H1 (cell line): ENCODE measurements around the gene COL19A1. TPM values are rescaled to one million over a fixed set of nuclear protein-coding genes. Genes with fewer than 3 reads are reported as not detected.

Experiments used
- CTCF ChIA-PET: fragments of 300-600 bp; sonication (Branson Sonifier 250); formaldehyde crosslinking; loops from one replicate; lab custom pipeline; 2021; ENCODE audit not compliant: partially characterized antibody; lab: Charles Lee
- POLR2A ChIA-PET: fragments of 300-600 bp; sonication (Branson Sonifier 250); formaldehyde crosslinking; loops from one replicate; lab custom pipeline; 2021; ENCODE audit warnings: inconsistent platforms; ENCODE audit not compliant: partially characterized antibody; lab: Charles Lee
- DNase-seq, 2 experiments: peaks; one replicate each; pipeline versions ENCODE4 v3.0.0 to v3.0.0-alpha.2; 2010 to 2022; ENCODE audit warnings: low spot score in 2 of 2, low read depth in 1 of 2, mixed read lengths in 1 of 2
- FAIRE-seq: peaks from 2 replicates; lab custom pipeline; 2011; peaks lifted over from hg19 to GRCh38; lab: Jason Lieb, UNC
- H2AFZ ChIP-seq: 2 replicates; pipeline ENCODE4 v1.8.1; 2012; ENCODE audit warnings: low read length, inconsistent platforms
- H2AK5ac ChIP-seq: 2 replicates; pipeline ENCODE4 v1.6.1; 2013; ENCODE audit warnings: low read depth, low read length
- H2BK120ac ChIP-seq: replicated peaks from 2 replicates; pipeline ENCODE3; 2013; ENCODE audit warnings: low read depth, low read length, inconsistent platforms
- H2BK12ac ChIP-seq: 2 replicates; pipeline ENCODE4 v1.6.1; 2013; ENCODE audit warnings: low read depth, low read length
- H2BK15ac ChIP-seq: 2 replicates; pipeline ENCODE4 v1.6.1; 2013; ENCODE audit warnings: low read length
- H2BK20ac ChIP-seq: 2 replicates; pipeline ENCODE4 v1.6.1; 2013; ENCODE audit warnings: low read length
- H2BK5ac ChIP-seq: 2 replicates; pipeline ENCODE4 v1.6.1; 2013; ENCODE audit warnings: low read depth, low read length
- H3K14ac ChIP-seq: 2 replicates; pipeline ENCODE4 v1.6.1; 2013; ENCODE audit warnings: inconsistent platforms; ENCODE audit not compliant: insufficient read length
- H3K18ac ChIP-seq: 2 replicates; pipeline ENCODE4 v1.6.1; 2013; ENCODE audit warnings: low read length; ENCODE audit errors: extremely low read depth
- H3K23ac ChIP-seq: 2 replicates; pipeline ENCODE4 v1.6.1; 2013; ENCODE audit warnings: inconsistent platforms; ENCODE audit not compliant: insufficient read length
- H3K23me2 ChIP-seq: 2 replicates; pipeline ENCODE4 v1.6.1; 2013; ENCODE audit warnings: low read depth, low read length
- H3K27ac ChIP-seq: 2 replicates; pipeline ENCODE4 v1.6.1; 2011; ENCODE audit warnings: low read depth, low read length, inconsistent platforms
- H3K27me3 ChIP-seq, 4 experiments: replicated peaks in 1 of 4; 1 replicate in 1 of 4; 2 replicates in 3 of 4; pipeline versions ENCODE4 v1.6.1 to v1.8.1; 2011 to 2013; ENCODE audit warnings: low read length in 3 of 4, mild to moderate bottlenecking in 3 of 4, inconsistent platforms in 2 of 4, mixed read lengths in 2 of 4, moderate library complexity in 1 of 4; ENCODE audit not compliant: control insufficient read depth in 3 of 4, insufficient read depth in 3 of 4; ENCODE audit errors: extremely low read depth in 1 of 4
- H3K36me3 ChIP-seq, 4 experiments: 2 replicates each; pipeline versions ENCODE4 v1.6.1 to v1.8.1; 2011 to 2013; ENCODE audit warnings: mild to moderate bottlenecking in 4 of 4, low read length in 3 of 4, moderate library complexity in 2 of 4, control low read depth in 1 of 4, inconsistent platforms in 1 of 4; ENCODE audit not compliant: insufficient read depth in 4 of 4, control insufficient read depth in 2 of 4
- H3K4ac ChIP-seq: replicated peaks from 2 replicates; pipeline ENCODE3; 2013; ENCODE audit warnings: low read length, low read depth, mixed read lengths, inconsistent platforms; ENCODE audit not compliant: insufficient read length
- H3K4me1 ChIP-seq, 4 experiments: replicated peaks in 1 of 4; 1 replicate in 1 of 4; 2 replicates in 3 of 4; pipeline versions ENCODE4 v1.6.1 to v1.8.1; 2011 to 2013; ENCODE audit warnings: low read length in 3 of 4, inconsistent platforms in 2 of 4, mixed read lengths in 1 of 4; ENCODE audit not compliant: insufficient read depth in 4 of 4, control insufficient read depth in 3 of 4
- H3K4me2 ChIP-seq, 2 experiments: 2 replicates each; pipeline versions ENCODE4 v1.6.1 to v1.8.1; 2011 to 2013; ENCODE audit warnings: low read depth in 2 of 2, low read length in 2 of 2, control low read depth in 1 of 2, inconsistent platforms in 1 of 2, mild to moderate bottlenecking in 1 of 2; ENCODE audit not compliant: insufficient read depth in 1 of 2
- H3K4me3 ChIP-seq, 4 experiments: fragments of 200-600, 300-600 bp in 1 of 4; sonication (generic), shearing (Covaris generic), sonication (Bioruptor Twin) in 1 of 4; 2 replicates each; pipeline versions ENCODE4 v1.5.1 to v1.8.1; 2011 to 2016; ENCODE audit warnings: low read length in 4 of 4, low read depth in 3 of 4, control low read depth in 2 of 4, inconsistent platforms in 2 of 4, mild to moderate bottlenecking in 2 of 4, mixed read lengths in 1 of 4, moderate library complexity in 1 of 4; ENCODE audit not compliant: insufficient read depth in 2 of 4; ENCODE audit errors: extremely low read depth in 1 of 4
- H3K56ac ChIP-seq: replicated peaks from 2 replicates; pipeline ENCODE3; 2013; ENCODE audit warnings: low read depth, mild to moderate bottlenecking, mixed read lengths, low read length, inconsistent platforms; ENCODE audit not compliant: insufficient read length
- H3K79me1 ChIP-seq: 2 replicates; pipeline ENCODE4 v1.6.1; 2013; ENCODE audit warnings: low read depth, low read length, control low read depth
- H3K79me2 ChIP-seq, 2 experiments: 2 replicates each; pipeline versions ENCODE4 v1.6.1 to v1.8.1; 2012 to 2013; ENCODE audit warnings: low read length in 2 of 2, mild to moderate bottlenecking in 2 of 2, inconsistent platforms in 1 of 2; ENCODE audit not compliant: insufficient read depth in 2 of 2, control insufficient read depth in 1 of 2
- H3K9ac ChIP-seq, 4 experiments: replicated peaks in 1 of 4; 1 replicate in 1 of 4; 2 replicates in 3 of 4; pipeline versions ENCODE4 v1.6.1 to v1.8.1; 2011 to 2013; ENCODE audit warnings: low read depth in 3 of 4, low read length in 3 of 4, control low read depth in 2 of 4, mild to moderate bottlenecking in 2 of 4, moderate library complexity in 2 of 4, inconsistent platforms in 1 of 4; ENCODE audit errors: extremely low read depth in 1 of 4
- H3K9me3 ChIP-seq, 2 experiments: 2 replicates each; pipeline versions ENCODE4 v1.6.1 to v1.8.1; 2012 to 2013; ENCODE audit warnings: mild to moderate bottlenecking in 2 of 2, moderate library complexity in 2 of 2, control low read depth in 1 of 2, inconsistent platforms in 1 of 2, low read depth in 1 of 2, low read length in 1 of 2, mixed read lengths in 1 of 2; ENCODE audit not compliant: insufficient read depth in 2 of 2
- H4K20me1 ChIP-seq, 2 experiments: replicated peaks in 1 of 2; 2 replicates each; pipeline versions ENCODE3 to v1.8.1; 2011 to 2013; ENCODE audit warnings: inconsistent platforms in 2 of 2, low read length in 2 of 2, mild to moderate bottlenecking in 1 of 2; ENCODE audit not compliant: insufficient read depth in 2 of 2, control insufficient read depth in 1 of 2
- H4K5ac ChIP-seq: 2 replicates; pipeline ENCODE4 v1.6.1; 2013; ENCODE audit warnings: low read length, low read depth, mixed read lengths, inconsistent platforms; ENCODE audit not compliant: insufficient read length
- H4K8ac ChIP-seq: 2 replicates; pipeline ENCODE4 v1.8.0; 2013; ENCODE audit warnings: mild to moderate bottlenecking, moderate library complexity, low read length, inconsistent platforms; ENCODE audit not compliant: insufficient read depth; ENCODE audit errors: extremely low read depth
- H4K91ac ChIP-seq: replicated peaks from 2 replicates; pipeline ENCODE3; 2013; ENCODE audit warnings: low read length, mixed read lengths, inconsistent platforms; ENCODE audit not compliant: insufficient read length
- CHD1 ChIP-seq: IDR thresholded peaks from 2 replicates; pipeline ENCODE4 v1.6.1; 2012; ENCODE audit warnings: low read depth, low read length, improper control_type of control experiment
- CREB1 ChIP-seq: IDR thresholded peaks from 2 replicates; pipeline ENCODE4 v1.6.1; 2012; ENCODE audit warnings: inconsistent platforms
- CTBP2 ChIP-seq: IDR thresholded peaks from 2 replicates; pipeline ENCODE4 v1.7.0; 2011; ENCODE audit warnings: borderline replicate concordance, mild to moderate bottlenecking, moderate library complexity, mixed read lengths, low read length; ENCODE audit not compliant: insufficient read depth, insufficient read length
- JUN ChIP-seq: IDR thresholded peaks from 2 replicates; pipeline ENCODE4 v1.6.1; 2011; ENCODE audit warnings: low read depth, mild to moderate bottlenecking, improper control_type of control experiment, low read length
- KDM4A ChIP-seq: IDR thresholded peaks from one replicate; pipeline ENCODE4 v1.7.1; 2012; ENCODE audit warnings: low read depth, mild to moderate bottlenecking, moderate library complexity, low read length, inconsistent platforms; ENCODE audit not compliant: severe bottlenecking
- POLR2AphosphoS5 ChIP-seq: IDR thresholded peaks from 2 replicates; pipeline ENCODE4 v1.6.1; 2011; ENCODE audit warnings: low read depth, low read length
- POU5F1 ChIP-seq: IDR thresholded peaks from 2 replicates; pipeline ENCODE4 v1.6.1; 2011; ENCODE audit warnings: low read depth, mild to moderate bottlenecking, low read length, moderate library complexity
- RBBP5 ChIP-seq: IDR thresholded peaks from 2 replicates; pipeline ENCODE4 v1.7.1; 2012; ENCODE audit warnings: low read depth, mild to moderate bottlenecking, inconsistent platforms, low read length, moderate library complexity, borderline replicate concordance
- RFX5 ChIP-seq: IDR thresholded peaks from 2 replicates; pipeline ENCODE4 v1.6.1; 2011; ENCODE audit warnings: low read depth, low read length, improper control_type of control experiment, borderline replicate concordance
- SP1 ChIP-seq: IDR thresholded peaks from 2 replicates; pipeline ENCODE4 v1.6.1; 2011; ENCODE audit warnings: low read depth, low read length
- SP2 ChIP-seq: IDR thresholded peaks from 2 replicates; pipeline ENCODE4 v1.6.1; 2012; ENCODE audit warnings: mild to moderate bottlenecking, low read length, inconsistent platforms
- YY1 ChIP-seq: IDR thresholded peaks from 2 replicates; pipeline ENCODE4 v1.6.1; 2011; ENCODE audit warnings: low read depth, mild to moderate bottlenecking, low read length
- ZNF274 ChIP-seq: IDR thresholded peaks from 2 replicates; pipeline ENCODE4 v1.7.0; 2012; ENCODE audit warnings: low read length, borderline replicate concordance; ENCODE audit errors: extremely low read depth
- WGBS, 2 experiments: shearing (Covaris generic) in 1 of 2; methylation state at CpG; one replicate each; pipeline versions ENCODE4 v1.1.6 to v1.1.7; 2013 to 2015; ENCODE audit warnings: low lambda C conversion rate in 2 of 2, mixed read lengths in 2 of 2, inconsistent platforms in 1 of 2, low coverage in 1 of 2, missing lambda C conversion rate in 1 of 2; ENCODE audit not compliant: insufficient replicate concordance in 2 of 2, insufficient coverage in 1 of 2, insufficient read length in 1 of 2; ENCODE audit errors: extremely low coverage in 1 of 2, missing lambda C conversion rate in 1 of 2; 5-methylcytosine and 5-hydroxymethylcytosine counted together
- polyA plus RNA-seq, 7 experiments: library from polyadenylated mRNA; depleted of rRNA in 3 of 7; stranded (reverse) in 5 of 7; unstranded in 2 of 7; fragments of >200 nt in 5 of 7; fragments of 200-250 nt in 2 of 7; gene quantifications; 1 replicate in 5 of 7; 2 replicates in 1 of 7; 4 replicates in 1 of 7; pipeline versions ENCODE4 v1.2.1 to v1.2.3, GENCODE V29; 2011 to 2013; ENCODE audit warnings: missing spikeins in 2 of 7, mixed read lengths in 2 of 7
- total RNA-seq: library from RNA; stranded (reverse); fragmentation: NEBNext Ultra II Directional; extraction: Animal tissue kit (Norgen Biotek cat#: 25700); gene quantifications from 2 replicates; pipeline ENCODE4 v1.2.1, GENCODE V29; 2021
- TF ChIP-seq, protein P1 (sequence below), 3 experiments: IDR thresholded peaks; 1 replicate in 2 of 3; 2 replicates in 1 of 3; pipeline versions ENCODE4 v1.5.1 to v1.6.1; 2011; ENCODE audit warnings: low read length in 3 of 3, mild to moderate bottlenecking in 3 of 3, inconsistent platforms in 2 of 3, low read depth in 1 of 3, moderate library complexity in 1 of 3; ENCODE audit not compliant: insufficient read depth in 1 of 3; ENCODE audit errors: control extremely low read depth in 1 of 3

COL19A1 gene
- total and polyA plus RNA-seq, 2 of the 8 experiments (the other 6 are each of a cell fraction or from before 2014, with no cell fraction given) = not detected

DNA sequence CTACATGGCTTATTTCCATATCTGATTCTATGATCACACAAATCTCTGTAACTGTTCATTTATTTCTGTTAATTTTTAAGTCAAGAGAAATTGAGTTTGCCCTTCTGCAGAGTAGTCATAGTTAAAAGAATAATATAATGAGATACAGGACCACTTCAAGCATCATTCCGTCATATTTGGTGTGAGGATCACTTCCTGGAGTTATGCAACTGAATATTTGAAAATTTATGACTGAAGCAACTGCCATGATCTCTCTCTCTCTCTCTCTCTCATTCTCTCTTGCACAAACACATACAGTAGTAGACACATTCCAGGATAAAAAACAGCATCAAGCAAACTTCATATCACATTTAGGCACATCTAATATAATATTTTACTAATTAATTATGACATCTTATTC is 320.1 kb downstream of the COL19A1 start:
- H4K5ac ChIP-seq = no peak overlapping the region
- POLR2A ChIA-PET = no interaction called here
- H3K27ac ChIP-seq = no peak overlapping the region
- H2AFZ ChIP-seq = no peak overlapping the region
- H2AK5ac ChIP-seq = no peak overlapping the region
- no peak overlapping the region for H2BK20ac ChIP-seq
- no peak overlapping the region for H3K56ac ChIP-seq
- CTCF ChIA-PET = no interaction called here
- no peak overlapping the region for H2BK15ac ChIP-seq
- H2BK12ac ChIP-seq = no peak overlapping the region
- H2BK120ac ChIP-seq = no peak overlapping the region
- FAIRE-seq = no peak
- no peak overlapping the region for H3K9ac ChIP-seq
- H3K4me1 ChIP-seq = no peaks in the 10 kb centered on the region
- H4K8ac ChIP-seq = no peak overlapping the region
- H3K36me3 ChIP-seq = no peaks in the 10 kb centered on the region
- 86% methylated on average over 1 of the region's 1 CpG; no CpG with 5 or more reads in 1 of the 2 experiments for WGBS, 2 experiments
- no peaks in the 10 kb centered on the region for H3K79me2 ChIP-seq
- no peaks in the 10 kb centered on the region for H3K23me2 ChIP-seq
- no peaks in the 10 kb centered on the region for H3K79me1 ChIP-seq
- H4K20me1 ChIP-seq = no peaks in the 10 kb centered on the region
- no peak overlapping the region for H2BK5ac ChIP-seq
- no peak overlapping the region for H3K23ac ChIP-seq
- H3K14ac ChIP-seq = no peak overlapping the region
- no peak overlapping the region for H4K91ac ChIP-seq
- H3K4ac ChIP-seq = no peak overlapping the region
- H3K9me3 ChIP-seq = no peaks in the 10 kb centered on the region
- DNase-seq = no peak
- H3K27me3 ChIP-seq = no peaks in the 10 kb centered on the region
- H3K4me2 ChIP-seq = no peak overlapping the region
- no peak overlapping the region for H3K18ac ChIP-seq
- H3K4me3 ChIP-seq = no peak overlapping the region
- TF ChIP-seq POLR2AphosphoS5 = no peak
- TF ChIP-seq RBBP5 = no peak
- no peak for TF ChIP-seq CHD1
- TF ChIP-seq KDM4A = no peak
- no peak for TF ChIP-seq ZNF274
- no peak for TF ChIP-seq RFX5
- TF ChIP-seq CREB1 = no peak
- TF ChIP-seq POU5F1 = no peak
- no peak for TF ChIP-seq YY1
- TF ChIP-seq JUN = no peak
- TF ChIP-seq CTBP2 = no peak
- TF ChIP-seq, protein P1, sequence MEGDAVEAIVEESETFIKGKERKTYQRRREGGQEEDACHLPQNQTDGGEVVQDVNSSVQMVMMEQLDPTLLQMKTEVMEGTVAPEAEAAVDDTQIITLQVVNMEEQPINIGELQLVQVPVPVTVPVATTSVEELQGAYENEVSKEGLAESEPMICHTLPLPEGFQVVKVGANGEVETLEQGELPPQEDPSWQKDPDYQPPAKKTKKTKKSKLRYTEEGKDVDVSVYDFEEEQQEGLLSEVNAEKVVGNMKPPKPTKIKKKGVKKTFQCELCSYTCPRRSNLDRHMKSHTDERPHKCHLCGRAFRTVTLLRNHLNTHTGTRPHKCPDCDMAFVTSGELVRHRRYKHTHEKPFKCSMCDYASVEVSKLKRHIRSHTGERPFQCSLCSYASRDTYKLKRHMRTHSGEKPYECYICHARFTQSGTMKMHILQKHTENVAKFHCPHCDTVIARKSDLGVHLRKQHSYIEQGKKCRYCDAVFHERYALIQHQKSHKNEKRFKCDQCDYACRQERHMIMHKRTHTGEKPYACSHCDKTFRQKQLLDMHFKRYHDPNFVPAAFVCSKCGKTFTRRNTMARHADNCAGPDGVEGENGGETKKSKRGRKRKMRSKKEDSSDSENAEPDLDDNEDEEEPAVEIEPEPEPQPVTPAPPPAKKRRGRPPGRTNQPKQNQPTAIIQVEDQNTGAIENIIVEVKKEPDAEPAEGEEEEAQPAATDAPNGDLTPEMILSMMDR (IDR thresholded peaks at IDR 0.05; ENCODE audit: control extremely low read depth in 1 of 3, insufficient read depth in 1 of 3, low read depth in 1 of 3, low read length in 3 of 3) = no peak
- TF ChIP-seq SP2 = no peak
- TF ChIP-seq SP1 = no peak
